Thoracic aorta (tissue), 2 donors: ENCODE data around the gene CPSF7. TPM values are rescaled to one million over a fixed set of nuclear protein-coding genes. Genes with fewer than 3 reads are reported as not detected.
A peak's percentile ranks its signal among the peaks of the same experiment; 100 is the strongest.

Experiments used
- ATAC-seq: fragments of 150-250 bp; one replicate; pipeline ENCODE4 v1.8.0; 2017; ENCODE audit warnings: low read depth; ENCODE audit not compliant: insufficient number of reproducible peaks, low FRiP score
- DNase-seq: peaks from one replicate; pipeline ENCODE4 v3.0.0-alpha.2; 2020; ENCODE audit warnings: low spot score
- H3K27ac ChIP-seq, 2 donors: fragments of 200-600 bp; sonication (generic); 1 replicate in 1 of 2; 2 replicates in 1 of 2; pipeline ENCODE4 v1.5.1; 2016; ENCODE audit warnings: mild to moderate bottlenecking in 2 of 2, moderate library complexity in 2 of 2
- H3K27me3 ChIP-seq: fragments of 200-600 bp; sonication (generic); replicated peaks from 2 replicates; pipeline ENCODE4 v1.6.0; 2016; ENCODE audit warnings: mild to moderate bottlenecking; ENCODE audit not compliant: insufficient read depth
- H3K36me3 ChIP-seq: fragments of 200-600 bp; sonication (generic); one replicate; pipeline ENCODE4 v1.5.1; 2016
- H3K4me1 ChIP-seq, 2 donors: fragments of 200-600 bp; sonication (generic); 1 replicate in 1 of 2; 2 replicates in 1 of 2; pipeline versions ENCODE4 v1.5.1 to v1.6.0; 2016; ENCODE audit warnings: low read depth in 2 of 2, mild to moderate bottlenecking in 1 of 2; ENCODE audit not compliant: control insufficient read depth in 1 of 2
- H3K4me3 ChIP-seq: fragments of 200-600 bp; sonication (generic); 2 replicates; pipeline ENCODE4 v1.5.1; 2016; ENCODE audit warnings: mild to moderate bottlenecking
- H3K9me3 ChIP-seq: fragments of 200-600 bp; sonication (generic); 2 replicates; pipeline ENCODE4 v1.5.1; 2016
- total RNA-seq, 2 donors: library from RNA; depleted of rRNA; stranded (reverse); fragments of >200 nt; gene quantifications; one replicate each; pipeline versions ENCODE4 v1.1.0 to v1.2.3, GENCODE V29; 2016
- TF ChIP-seq, protein P1 (sequence below): fragments of 200-600 bp; sonication (generic); IDR thresholded peaks from one replicate; pipeline ENCODE4 v1.5.1; 2019; ENCODE audit warnings: antibody characterized with exemption

Gene CPSF7
- total RNA-seq, 2 donors from 2014 or later: 54.3 to 69.7 TPM

- H3K9me3 ChIP-seq: no peaks in the 10 kb centered on the region
- H3K4me3 ChIP-seq: no peak overlapping the region
- no peak for ATAC-seq
- H3K4me1 ChIP-seq: no peaks in the 10 kb centered on the region
- peak overlapping the region in 1 of 2 donors; percentile 11 for H3K27ac ChIP-seq
- H3K27me3 ChIP-seq: no peaks in the 10 kb centered on the region
- TF ChIP-seq, protein P1, sequence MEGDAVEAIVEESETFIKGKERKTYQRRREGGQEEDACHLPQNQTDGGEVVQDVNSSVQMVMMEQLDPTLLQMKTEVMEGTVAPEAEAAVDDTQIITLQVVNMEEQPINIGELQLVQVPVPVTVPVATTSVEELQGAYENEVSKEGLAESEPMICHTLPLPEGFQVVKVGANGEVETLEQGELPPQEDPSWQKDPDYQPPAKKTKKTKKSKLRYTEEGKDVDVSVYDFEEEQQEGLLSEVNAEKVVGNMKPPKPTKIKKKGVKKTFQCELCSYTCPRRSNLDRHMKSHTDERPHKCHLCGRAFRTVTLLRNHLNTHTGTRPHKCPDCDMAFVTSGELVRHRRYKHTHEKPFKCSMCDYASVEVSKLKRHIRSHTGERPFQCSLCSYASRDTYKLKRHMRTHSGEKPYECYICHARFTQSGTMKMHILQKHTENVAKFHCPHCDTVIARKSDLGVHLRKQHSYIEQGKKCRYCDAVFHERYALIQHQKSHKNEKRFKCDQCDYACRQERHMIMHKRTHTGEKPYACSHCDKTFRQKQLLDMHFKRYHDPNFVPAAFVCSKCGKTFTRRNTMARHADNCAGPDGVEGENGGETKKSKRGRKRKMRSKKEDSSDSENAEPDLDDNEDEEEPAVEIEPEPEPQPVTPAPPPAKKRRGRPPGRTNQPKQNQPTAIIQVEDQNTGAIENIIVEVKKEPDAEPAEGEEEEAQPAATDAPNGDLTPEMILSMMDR: no peak
- peaks cover 24% of the 10 kb centered on the region for H3K36me3 ChIP-seq
- no peak for DNase-seq
Observed at GRCh38 chr11:61369372-61370348, 60.1 kb downstream of the CPSF7 start.

- H3K4me1 ChIP-seq: peaks cover 0 to 3% of the 10 kb centered on the region in 2 donors
- peaks cover 27% of the 10 kb centered on the region for H3K36me3 ChIP-seq
- H3K27ac ChIP-seq: no peak overlapping the region
- no peaks in the 10 kb centered on the region for H3K9me3 ChIP-seq
- no peak for DNase-seq
- no peak for ATAC-seq
- no peaks in the 10 kb centered on the region for H3K27me3 ChIP-seq
- no peak overlapping the region for H3K4me3 ChIP-seq
- TF ChIP-seq, protein P1: no peak
Observed at GRCh38 chr11:61368646-61369045, 61.1 kb downstream of the CPSF7 start.

- DNase-seq: no peak
- Histone ChIP-seq H3K4me1 (peaks cover 5 to 15% of the 10 kb centered on the region in 2 donors), H3K9me3 (no peaks in the 10 kb centered on the region), H3K27me3 (no peaks in the 10 kb centered on the region), H3K4me3 (no peak overlapping the region), H3K27ac (peak overlapping the region in 1 of 2 donors; percentile 79), H3K36me3 (peaks cover 27% of the 10 kb centered on the region)
- TF ChIP-seq, protein P1: no peak
- ATAC-seq: no peak
Observed at GRCh38 chr11:61367406-61367805, 62.4 kb downstream of the CPSF7 start.

DNA sequence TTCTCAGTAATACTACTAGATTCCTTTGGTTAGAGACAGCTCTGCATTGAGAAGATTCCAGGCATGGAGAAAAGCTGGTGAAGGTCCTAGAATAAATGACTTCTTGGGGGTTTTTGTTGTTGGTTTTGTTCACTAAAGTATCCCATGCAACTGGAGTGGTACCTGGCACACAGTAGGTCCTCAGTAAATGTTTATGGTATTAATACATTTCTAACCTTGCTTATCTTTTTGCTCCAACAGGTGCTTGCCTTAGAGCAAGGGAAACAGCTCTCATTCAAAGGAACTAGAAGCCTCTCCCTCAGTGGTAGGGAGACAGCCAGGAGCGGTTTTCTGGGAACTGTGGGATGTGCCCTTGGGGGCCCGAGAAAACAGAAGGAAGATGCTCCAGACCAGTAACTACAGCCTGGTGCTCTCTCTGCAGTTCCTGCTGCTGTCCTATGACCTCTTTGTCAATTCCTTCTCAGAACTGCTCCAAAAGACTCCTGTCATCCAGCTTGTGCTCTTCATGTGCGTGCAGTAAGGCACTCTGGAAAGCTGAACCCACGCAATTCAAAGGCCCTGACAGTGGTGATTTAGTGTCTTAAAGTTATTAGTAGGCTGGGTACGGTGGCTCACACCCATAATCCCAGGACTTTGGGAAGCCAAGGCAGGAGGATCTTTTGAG, 65.6 kb downstream of the CPSF7 start:
- peaks cover 13 to 31% of the 10 kb centered on the region in 2 donors for H3K4me1 ChIP-seq
- H3K9me3 ChIP-seq: no peaks in the 10 kb centered on the region
- TF ChIP-seq, protein P1: no peak
- H3K4me3 ChIP-seq: no peak overlapping the region
- no peak for DNase-seq
- no peak overlapping the region for H3K27ac ChIP-seq
- no peak for ATAC-seq
- no peaks in the 10 kb centered on the region for H3K27me3 ChIP-seq
- peaks cover 27% of the 10 kb centered on the region for H3K36me3 ChIP-seq

GRCh38 chr11:61362542-61362875, 67.3 kb downstream of the CPSF7 start:
- Histone ChIP-seq H3K27ac (peak overlapping the region; percentile 100), H3K4me3 (peak overlapping the region; percentile 98), H3K4me1 (peaks cover 13 to 31% of the 10 kb centered on the region in 2 donors), H3K36me3 (peaks cover 22% of the 10 kb centered on the region), H3K27me3 (no peaks in the 10 kb centered on the region), H3K9me3 (no peaks in the 10 kb centered on the region)
- DNase-seq (no peak), ATAC-seq (no peak)
- TF ChIP-seq, protein P1: no peak
